ELF-1 (cell line): ENCODE data around the gene FBXW5.

Experiments
- DNase-seq: peaks from one replicate; pipeline ENCODE4 v3.0.0-alpha.2; 2016; ENCODE audit warnings: low read depth, low spot score

FBXW5 gene, protein sequence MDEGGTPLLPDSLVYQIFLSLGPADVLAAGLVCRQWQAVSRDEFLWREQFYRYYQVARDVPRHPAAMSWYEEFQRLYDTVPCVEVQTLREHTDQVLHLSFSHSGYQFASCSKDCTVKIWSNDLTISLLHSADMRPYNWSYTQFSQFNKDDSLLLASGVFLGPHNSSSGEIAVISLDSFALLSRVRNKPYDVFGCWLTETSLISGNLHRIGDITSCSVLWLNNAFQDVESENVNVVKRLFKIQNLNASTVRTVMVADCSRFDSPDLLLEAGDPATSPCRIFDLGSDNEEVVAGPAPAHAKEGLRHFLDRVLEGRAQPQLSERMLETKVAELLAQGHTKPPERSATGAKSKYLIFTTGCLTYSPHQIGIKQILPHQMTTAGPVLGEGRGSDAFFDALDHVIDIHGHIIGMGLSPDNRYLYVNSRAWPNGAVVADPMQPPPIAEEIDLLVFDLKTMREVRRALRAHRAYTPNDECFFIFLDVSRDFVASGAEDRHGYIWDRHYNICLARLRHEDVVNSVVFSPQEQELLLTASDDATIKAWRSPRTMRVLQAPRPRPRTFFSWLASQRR

DNA sequence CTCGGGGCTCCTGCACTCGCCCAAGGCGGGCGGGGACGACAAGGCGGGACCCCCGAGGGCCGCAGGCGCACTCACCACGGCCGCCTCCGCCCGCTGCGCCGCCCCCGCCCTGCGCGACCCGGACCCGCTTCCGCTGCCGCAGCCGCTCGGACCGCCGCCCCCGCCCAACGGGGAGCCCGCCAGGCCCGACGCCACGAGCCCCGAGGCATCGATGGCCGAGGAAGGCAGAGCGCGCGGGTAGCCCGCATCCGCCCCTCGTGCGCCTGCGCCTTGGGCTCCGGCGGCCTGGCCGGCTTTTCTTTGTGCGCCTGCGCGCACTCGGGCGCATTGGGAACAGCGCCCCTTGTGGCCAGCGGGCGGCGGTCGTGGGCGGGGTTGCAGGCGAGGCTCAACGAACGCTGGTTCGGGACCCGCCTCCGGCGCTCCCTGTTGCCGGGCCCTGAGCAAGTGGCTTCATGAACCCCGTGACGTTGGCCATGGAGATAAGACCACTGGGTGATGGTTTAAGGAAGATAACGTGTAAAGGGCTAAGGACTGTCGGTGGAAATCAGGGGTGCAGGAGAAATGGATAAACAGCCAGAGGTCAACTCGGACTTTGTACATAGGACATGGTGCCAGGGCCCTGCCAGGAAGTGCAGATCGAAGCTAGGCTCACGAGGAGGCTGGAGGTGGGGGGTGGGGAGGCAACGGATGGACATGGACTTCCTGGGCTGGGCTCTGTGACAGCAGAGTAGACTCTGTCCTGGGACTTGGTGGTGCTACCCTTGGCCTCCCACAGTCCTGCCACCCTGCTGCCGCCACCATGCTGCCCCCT, at the start of gene FBXW5, which contains the start of gene C8G:
FBXW5 (minus strand) TSS at position 220 of the 814 bp plus-strand sequence. CDS start 655 bp downstream, outside the sequence.
C8G (plus strand) TSS at position 725 of the 814 bp plus-strand sequence; CDS start at position 803, 78 bp downstream.
- DNase-seq = peak; percentile 92

DNA sequence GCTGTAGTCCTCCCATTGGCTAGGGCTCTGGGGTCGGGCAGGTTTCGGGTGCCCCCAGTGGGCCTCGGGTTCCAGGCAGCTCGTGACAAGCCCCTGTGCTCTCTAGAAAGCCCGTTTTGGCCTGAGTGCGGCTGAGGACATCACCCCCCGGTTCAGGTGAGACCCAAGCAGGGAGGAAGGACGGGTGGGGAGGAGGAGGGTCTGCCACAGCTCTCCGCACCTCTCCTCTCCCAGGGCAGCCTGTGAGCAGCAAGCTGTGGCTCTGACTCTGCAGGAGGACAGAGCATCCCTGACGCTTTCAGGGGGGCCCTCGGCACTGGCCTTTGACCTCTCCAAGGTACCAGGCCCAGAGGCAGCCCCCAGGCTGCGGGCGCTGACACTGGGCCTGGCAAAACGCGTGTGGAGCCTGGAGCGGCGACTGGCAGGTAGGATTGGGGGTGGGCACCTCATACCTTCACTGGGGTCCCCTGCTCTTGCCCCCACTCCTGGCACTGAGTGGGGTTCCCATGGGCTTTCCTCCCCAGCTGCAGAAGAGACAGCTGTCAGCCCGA, 48.4 kb upstream of the FBXW5 start:
- no peak for DNase-seq

GRCh38 chr9:136991993-136992818, 47.7 kb upstream of the FBXW5 start, which contains the start of gene PAXX:
Gene PAXX (plus strand): TSS chr9:136992422. CDS start chr9:136992444, 22 bp downstream.
- peak; percentile 65 for DNase-seq

- no peak for DNase-seq
Observed at GRCh38 chr9:136990242-136990911, 45.8 kb upstream of the FBXW5 start.

DNA sequence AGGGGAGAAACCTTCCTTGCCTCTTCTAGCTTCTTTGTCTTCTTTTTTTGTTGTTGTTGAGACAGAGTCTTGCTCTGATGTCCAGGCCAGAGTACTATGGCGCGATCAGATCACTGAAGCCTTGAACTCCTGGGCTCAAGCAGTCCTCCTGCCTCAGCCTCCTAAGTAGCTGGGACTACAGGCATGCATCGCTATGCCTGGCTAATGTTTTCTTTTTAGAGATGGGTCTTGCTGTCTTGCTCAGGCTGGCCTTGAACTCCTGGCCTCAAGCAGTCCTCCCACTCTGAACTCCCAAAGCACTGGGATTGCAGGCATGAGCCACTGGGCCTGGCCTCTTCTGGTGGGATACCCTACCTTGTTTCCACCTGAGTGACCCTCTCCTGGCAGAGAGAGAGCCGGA, 44.3 kb upstream of the FBXW5 start:
- no peak for DNase-seq

- no peak for DNase-seq
Observed at GRCh38 chr9:136985853-136986252, 41.3 kb upstream of the FBXW5 start.

DNA sequence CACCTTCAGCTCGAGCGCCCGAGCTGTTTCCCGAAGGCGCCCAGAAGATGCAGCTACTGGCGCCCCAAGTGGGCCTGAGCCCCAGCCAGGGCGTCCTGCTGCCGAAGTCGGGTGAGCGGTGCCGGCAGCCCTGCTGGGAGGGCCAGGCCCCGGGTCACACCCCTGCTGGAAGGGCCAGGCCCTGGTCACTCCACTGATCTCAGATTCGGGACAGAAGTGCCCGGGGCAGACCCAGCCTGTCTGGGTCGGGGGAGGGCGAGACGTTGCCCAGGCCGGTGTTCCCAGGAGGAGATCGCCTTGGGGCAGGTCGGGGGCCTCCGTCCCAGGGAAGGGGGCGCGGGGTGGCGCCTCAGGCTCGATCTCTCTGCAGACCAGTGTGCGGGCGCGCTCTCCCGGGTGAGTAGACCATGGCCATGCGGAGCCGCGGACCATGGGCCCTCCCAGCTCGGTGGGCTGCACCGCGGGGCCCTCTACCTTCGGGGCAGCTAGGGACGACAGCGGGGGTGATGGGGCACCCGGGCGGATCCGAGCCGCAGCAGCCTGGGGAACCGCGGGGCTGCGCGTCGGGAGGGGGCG, 40.6 kb upstream of the FBXW5 start:
- peak; percentile 56 for DNase-seq

DNA sequence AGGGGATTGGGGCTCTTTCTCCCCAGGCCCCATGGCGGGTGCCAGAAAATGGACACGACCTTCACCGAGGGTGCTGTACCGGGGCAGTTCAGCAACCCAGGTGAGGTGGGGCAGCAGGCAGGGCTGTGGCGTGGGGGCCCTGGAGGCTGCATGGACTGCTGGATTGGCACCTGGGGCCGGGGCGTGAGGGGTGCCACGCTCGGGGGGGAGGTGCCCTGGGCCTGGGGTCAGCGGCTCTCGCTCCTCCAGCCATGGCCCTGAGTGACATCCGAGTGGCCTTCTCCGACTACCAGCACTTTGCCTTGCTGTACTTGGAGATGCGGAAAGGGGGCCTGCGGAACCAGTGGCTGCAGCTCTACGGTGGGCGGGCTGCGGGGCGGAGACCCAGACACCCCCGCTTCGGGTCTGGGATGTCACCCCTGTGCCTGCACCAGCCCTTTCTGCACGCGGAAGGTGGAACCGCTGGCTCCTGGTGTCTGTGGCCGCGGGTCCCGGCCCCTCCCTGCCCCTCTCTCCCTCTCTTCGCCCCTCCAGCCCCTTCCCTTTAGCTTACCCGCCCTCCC, 40.0 kb upstream of the FBXW5 start:
- DNase-seq = no peak

GRCh38 chr9:136983656-136984314, 39.2 kb upstream of the FBXW5 start:
- no peak for DNase-seq

DNA sequence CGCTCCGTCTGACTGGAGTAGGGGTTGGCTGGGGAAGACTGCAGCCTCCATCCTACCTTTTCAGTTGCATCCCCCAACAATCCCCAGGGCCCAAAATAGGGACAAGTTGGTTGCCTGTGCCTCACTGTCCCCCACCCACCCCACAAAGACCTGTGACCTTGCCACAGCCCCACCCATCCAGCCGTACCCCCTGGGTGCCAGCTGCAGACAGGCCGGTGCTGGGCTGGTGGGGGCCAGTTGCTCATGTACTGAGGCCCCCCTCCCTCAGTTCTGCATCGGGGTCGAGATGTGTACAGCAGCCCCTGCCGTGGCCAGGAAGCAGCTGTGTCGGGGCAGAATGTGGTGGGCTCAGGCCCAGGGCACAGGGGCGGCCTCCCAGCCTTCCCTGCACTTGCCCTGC, 38.6 kb upstream of the FBXW5 start:
- DNase-seq = no peak

DNA sequence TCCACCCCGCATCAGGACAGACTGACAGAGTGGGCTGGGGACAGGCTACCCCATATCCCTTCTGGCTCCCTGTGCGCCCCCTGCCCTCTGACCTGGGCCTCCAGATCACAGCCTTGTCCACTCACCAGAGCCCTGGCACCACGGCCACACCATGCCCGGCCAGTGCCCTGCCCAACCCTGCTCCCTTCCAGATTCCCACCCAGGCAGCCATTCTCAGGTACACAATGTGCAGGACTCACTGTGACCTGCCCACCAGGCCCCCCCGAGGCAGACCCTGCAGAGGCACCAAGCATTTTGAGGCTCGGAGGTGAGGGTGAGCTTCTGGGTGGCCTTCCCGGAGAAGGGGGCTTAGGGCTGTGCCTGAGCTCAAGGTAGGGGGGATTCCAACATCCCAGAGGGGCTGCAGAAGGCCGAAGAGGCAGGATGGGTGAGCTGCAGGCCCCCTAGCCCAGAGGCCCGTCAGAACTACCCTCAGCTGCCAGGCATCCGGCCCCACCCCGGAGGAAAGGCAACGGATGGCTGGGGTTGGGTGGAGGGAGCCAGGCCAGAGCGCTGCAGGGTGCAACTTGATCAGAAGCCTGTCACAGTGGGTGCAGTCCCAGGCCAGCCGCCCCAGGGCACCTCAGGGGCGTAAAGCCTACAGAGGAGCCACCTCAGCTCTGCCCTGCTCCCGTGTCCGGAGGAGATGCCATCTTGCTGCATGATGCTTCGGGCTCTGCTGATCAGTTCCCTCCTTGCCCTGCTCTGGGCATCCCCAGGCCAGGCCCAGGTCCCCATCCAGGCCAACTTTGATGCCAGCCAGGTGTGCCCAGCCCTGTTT, 37.9 kb upstream of the FBXW5 start, which contains the start of gene LCNL1:
LCNL1 (plus strand) TSS at position 762 of the 820 bp plus-strand sequence. CDS start 594 bp downstream, outside the sequence.
- no peak for DNase-seq

GRCh38 chr9:136981588-136982231, 37.2 kb upstream of the FBXW5 start:
- no peak for DNase-seq

DNA sequence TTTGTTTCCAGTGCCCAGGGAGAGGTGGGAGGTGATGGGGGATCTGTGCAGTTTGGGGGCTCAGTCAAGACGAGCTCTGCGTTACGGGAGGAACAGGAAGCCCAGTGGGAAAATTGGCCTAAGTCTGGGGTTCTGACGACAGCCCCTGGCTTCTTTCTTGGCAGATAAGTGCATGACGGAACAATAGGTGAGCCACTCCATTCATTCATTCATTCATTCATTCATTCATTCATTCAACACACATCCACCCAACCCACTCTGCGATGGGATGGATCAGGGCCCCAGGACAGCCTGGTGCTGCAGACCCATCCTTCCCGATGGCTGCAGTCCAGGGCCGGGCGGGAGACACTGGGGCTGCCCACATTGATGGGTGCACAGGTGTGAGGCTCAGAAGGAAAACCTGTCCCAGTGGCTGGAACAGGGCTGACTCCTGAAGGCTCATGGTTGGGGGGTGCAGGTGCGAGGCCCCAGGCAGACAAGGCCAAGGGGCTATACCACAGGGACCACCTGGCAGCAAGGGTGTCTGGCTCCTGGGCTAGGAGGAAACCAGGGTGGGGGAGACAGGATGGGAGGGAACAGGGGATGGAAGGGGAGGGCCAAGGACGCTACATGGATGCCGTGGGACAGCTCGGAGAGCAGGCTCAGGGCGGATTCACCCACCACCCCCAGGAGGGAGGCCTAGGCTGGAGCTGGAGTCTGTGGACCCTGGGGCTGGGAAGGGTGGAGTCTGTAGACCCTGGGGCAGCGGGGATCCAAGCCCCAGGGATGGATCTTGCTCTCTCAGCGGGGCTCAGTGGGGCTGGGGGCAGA, 36.3 kb upstream of the FBXW5 start:
- DNase-seq = no peak

- DNase-seq = no peak
Observed at GRCh38 chr9:136979769-136980587, 35.4 kb upstream of the FBXW5 start.

- DNase-seq = peak; percentile 36
Observed at GRCh38 chr9:136978865-136979544, 34.5 kb upstream of the FBXW5 start.
